ENCODE data around the gene GNG10. TPM values are rescaled to one million over a fixed set of nuclear protein-coding genes. Genes with fewer than 3 reads are reported as not detected.

GNG10 gene
- total and polyA plus RNA-seq, 9 of the 15 experiments (the other 6 are each of a cell fraction or from before 2014, with no cell fraction given) = 13.1 to 37.8 (median 28.4) TPM

GRCh38 chr9:111627260-111627963 is 34.0 kb upstream of the GNG10 start:
- ChIA-PET CTCF (ENCODE audit: low intra/inter-chr PET ratio) (no interaction called here), POLR2A (interaction anchor here (0.6 kb wide), 1 partner anchor 13 kb away, joined by 3 read pairs; no protein-coding TSS in a partner anchor)
- no TSS peak for BruUV-seq (replicated peaks)
- H4K20me1 ChIP-seq (replicated peaks; ENCODE audit: control insufficient read depth, insufficient read depth, low read length) = no peaks in the 10 kb centered on the region
- H3K4me1 ChIP-seq (replicated peaks in 1 of 2; ENCODE audit: control insufficient read depth in 2 of 2, insufficient read depth in 2 of 2, low read length in 2 of 2) = peaks cover under 1 to 6% of the 10 kb centered on the region in 2 experiments; a peak in 4 of 5 replicates
- H3K9me3 ChIP-seq (replicated peaks; ENCODE audit: control insufficient read depth, insufficient read depth, low read depth, low read length) = no peaks in the 10 kb centered on the region
- H3K9ac ChIP-seq (ENCODE audit: insufficient read depth in 1 of 2, low read depth in 2 of 2, low read length in 2 of 2) = no peak overlapping the region
- in situ Hi-C loops (cut with MboI) = no loop called here
- 31% methylated on average over 7 of the region's 7 CpGs for whole genome bisulfite sequencing (ENCODE audit: insufficient coverage, low coverage, missing lambda C conversion rate)
- H3K27ac ChIP-seq (ENCODE audit: extremely low read depth, low read depth, low read length) = no peak overlapping the region
- ATAC-seq = no peak
- no peaks in the 10 kb centered on the region for H3K27me3 ChIP-seq (ENCODE audit: control insufficient read depth in 2 of 2, insufficient read depth in 2 of 2, low read length in 2 of 2)
- no peak for DNase-seq (ENCODE audit: extremely low read depth in 1 of 4, low spot score in 3 of 4)
- H3K9me1 ChIP-seq (ENCODE audit: control insufficient read depth, insufficient read depth, low read length) = no peaks in the 10 kb centered on the region
- H2AFZ ChIP-seq (ENCODE audit: low read depth, low read length) = no peak overlapping the region
- H3K4me3 ChIP-seq = no peak overlapping the region
- H3K79me2 ChIP-seq (ENCODE audit: control insufficient read depth, insufficient read depth, low read length) = peaks cover 19% of the 10 kb centered on the region
- intact Hi-C loops (cut with micrococcal nuclease) = no loop called here
- H3K36me3 ChIP-seq (ENCODE audit: control insufficient read depth, insufficient read depth, low read length) = no peaks in the 10 kb centered on the region
- H3K4me2 ChIP-seq (ENCODE audit: insufficient read depth, low read length) = no peak overlapping the region
- FAIRE-seq = no peak
- TF ChIP-seq CAMTA2 (CRISPR knock-in tag; conservative IDR thresholded peaks at IDR 0.05) (no peak), MEIS2 (IDR thresholded peaks at IDR 0.05; ENCODE audit: partially characterized antibody) (no peak), PHTF2 (CRISPR knock-in tag; IDR thresholded peaks at IDR 0.05) (no peak), GABPB1 (CRISPR knock-in tag; IDR thresholded peaks at IDR 0.05) (no peak), IRF9 (tag; IDR thresholded peaks at IDR 0.05) (no peak), GATA2 (CRISPR knock-in tag; IDR thresholded peaks at IDR 0.05) (no peak), CHD4 (IDR thresholded peaks at IDR 0.05; ENCODE audit: insufficient read depth, insufficient replicate concordance, low read depth, low read length, poor library complexity, severe bottlenecking) (no peak), SETDB1 (IDR thresholded peaks at IDR 0.05; ENCODE audit: low read length) (no peak), RBM34 (IDR thresholded peaks at IDR 0.05; ENCODE audit: borderline replicate concordance, insufficient read depth, low read length) (no peak), ESRRA (IDR thresholded peaks at IDR 0.05; ENCODE audit: borderline replicate concordance, low read depth) (no peak), MCM5 (IDR thresholded peaks at IDR 0.05; ENCODE audit: low read depth) (no peak), ZNF830 (CRISPR knock-in tag; IDR thresholded peaks at IDR 0.05) (no peak), RBM14 (IDR thresholded peaks at IDR 0.05; ENCODE audit: borderline replicate concordance, insufficient read depth, low read depth, low read length) (no peak), XRCC4 (IDR thresholded peaks at IDR 0.05; ENCODE audit: extremely low read depth, insufficient read depth, insufficient read length) (no peak)
- TF ChIP-seq, protein P1, sequence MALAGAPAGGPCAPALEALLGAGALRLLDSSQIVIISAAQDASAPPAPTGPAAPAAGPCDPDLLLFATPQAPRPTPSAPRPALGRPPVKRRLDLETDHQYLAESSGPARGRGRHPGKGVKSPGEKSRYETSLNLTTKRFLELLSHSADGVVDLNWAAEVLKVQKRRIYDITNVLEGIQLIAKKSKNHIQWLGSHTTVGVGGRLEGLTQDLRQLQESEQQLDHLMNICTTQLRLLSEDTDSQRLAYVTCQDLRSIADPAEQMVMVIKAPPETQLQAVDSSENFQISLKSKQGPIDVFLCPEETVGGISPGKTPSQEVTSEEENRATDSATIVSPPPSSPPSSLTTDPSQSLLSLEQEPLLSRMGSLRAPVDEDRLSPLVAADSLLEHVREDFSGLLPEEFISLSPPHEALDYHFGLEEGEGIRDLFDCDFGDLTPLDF (CRISPR knock-in tag; IDR thresholded peaks at IDR 0.05) = no peak
- TF ChIP-seq, protein P2, sequence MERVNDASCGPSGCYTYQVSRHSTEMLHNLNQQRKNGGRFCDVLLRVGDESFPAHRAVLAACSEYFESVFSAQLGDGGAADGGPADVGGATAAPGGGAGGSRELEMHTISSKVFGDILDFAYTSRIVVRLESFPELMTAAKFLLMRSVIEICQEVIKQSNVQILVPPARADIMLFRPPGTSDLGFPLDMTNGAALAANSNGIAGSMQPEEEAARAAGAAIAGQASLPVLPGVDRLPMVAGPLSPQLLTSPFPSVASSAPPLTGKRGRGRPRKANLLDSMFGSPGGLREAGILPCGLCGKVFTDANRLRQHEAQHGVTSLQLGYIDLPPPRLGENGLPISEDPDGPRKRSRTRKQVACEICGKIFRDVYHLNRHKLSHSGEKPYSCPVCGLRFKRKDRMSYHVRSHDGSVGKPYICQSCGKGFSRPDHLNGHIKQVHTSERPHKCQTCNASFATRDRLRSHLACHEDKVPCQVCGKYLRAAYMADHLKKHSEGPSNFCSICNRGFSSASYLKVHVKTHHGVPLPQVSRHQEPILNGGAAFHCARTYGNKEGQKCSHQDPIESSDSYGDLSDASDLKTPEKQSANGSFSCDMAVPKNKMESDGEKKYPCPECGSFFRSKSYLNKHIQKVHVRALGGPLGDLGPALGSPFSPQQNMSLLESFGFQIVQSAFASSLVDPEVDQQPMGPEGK (CRISPR knock-in tag; IDR thresholded peaks at IDR 0.05; ENCODE audit: borderline replicate concordance) = no peak
- TF ChIP-seq, protein P3, sequence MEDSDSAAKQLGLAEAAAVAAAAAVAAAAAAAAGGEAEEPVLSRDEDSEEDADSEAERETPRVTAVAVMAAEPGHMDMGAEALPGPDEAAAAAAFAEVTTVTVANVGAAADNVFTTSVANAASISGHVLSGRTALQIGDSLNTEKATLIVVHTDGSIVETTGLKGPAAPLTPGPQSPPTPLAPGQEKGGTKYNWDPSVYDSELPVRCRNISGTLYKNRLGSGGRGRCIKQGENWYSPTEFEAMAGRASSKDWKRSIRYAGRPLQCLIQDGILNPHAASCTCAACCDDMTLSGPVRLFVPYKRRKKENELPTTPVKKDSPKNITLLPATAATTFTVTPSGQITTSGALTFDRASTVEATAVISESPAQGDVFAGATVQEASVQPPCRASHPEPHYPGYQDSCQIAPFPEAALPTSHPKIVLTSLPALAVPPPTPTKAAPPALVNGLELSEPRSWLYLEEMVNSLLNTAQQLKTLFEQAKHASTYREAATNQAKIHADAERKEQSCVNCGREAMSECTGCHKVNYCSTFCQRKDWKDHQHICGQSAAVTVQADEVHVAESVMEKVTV (CRISPR knock-in tag; IDR thresholded peaks at IDR 0.05) = no peak

All from K562 (cell line).